Stomach (tissue), 4 donors: ENCODE measurements around the gene EIF3CL.
"Not testable (repeated sequence)": the region's sequence is repeated elsewhere in the genome, so short reads cannot be mapped to it uniquely, and the experiment has no call there.

Source experiments
- POLR2A ChIP-seq, 4 donors: fragments of 450-650 bp; IDR thresholded peaks; one replicate each; pipeline ENCODE4 v1.6.1; 2016; ENCODE audit warnings: antibody characterized with exemption in 4 of 4, control low read depth in 2 of 4, mild to moderate bottlenecking in 1 of 4, moderate library complexity in 1 of 4
- TF ChIP-seq, protein P1 (sequence below), 7 experiments: fragments of 450-650 bp in 4 of 7; fragments of 200-600 bp in 3 of 7; sonication (generic) in 3 of 7; IDR thresholded peaks; one replicate each; pipeline ENCODE4 v1.5.1; 2016 to 2019; ENCODE audit warnings: antibody characterized with exemption in 7 of 7, control low read depth in 2 of 7, mild to moderate bottlenecking in 1 of 7

DNA sequence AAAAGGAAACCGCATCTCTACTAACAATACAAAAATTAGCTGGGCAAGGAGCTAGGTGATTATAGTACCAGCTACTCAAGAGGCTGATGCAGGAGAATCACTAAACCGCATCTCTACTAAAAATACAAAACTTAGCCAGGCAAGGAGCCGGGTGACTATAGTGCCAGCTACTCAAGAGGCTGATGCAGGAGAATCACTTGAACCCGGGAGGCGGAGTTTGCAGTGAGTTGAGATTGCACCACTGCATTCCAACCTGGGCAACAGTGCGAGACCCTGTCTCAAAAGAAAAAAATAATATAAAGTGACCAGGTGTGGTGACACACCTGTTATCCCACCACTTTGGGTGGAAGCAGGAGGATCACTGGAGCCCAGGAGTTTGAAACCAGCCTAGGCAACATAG, 65.4 kb downstream of the EIF3CL start:
- TF ChIP-seq, protein P1, sequence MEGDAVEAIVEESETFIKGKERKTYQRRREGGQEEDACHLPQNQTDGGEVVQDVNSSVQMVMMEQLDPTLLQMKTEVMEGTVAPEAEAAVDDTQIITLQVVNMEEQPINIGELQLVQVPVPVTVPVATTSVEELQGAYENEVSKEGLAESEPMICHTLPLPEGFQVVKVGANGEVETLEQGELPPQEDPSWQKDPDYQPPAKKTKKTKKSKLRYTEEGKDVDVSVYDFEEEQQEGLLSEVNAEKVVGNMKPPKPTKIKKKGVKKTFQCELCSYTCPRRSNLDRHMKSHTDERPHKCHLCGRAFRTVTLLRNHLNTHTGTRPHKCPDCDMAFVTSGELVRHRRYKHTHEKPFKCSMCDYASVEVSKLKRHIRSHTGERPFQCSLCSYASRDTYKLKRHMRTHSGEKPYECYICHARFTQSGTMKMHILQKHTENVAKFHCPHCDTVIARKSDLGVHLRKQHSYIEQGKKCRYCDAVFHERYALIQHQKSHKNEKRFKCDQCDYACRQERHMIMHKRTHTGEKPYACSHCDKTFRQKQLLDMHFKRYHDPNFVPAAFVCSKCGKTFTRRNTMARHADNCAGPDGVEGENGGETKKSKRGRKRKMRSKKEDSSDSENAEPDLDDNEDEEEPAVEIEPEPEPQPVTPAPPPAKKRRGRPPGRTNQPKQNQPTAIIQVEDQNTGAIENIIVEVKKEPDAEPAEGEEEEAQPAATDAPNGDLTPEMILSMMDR (IDR thresholded peaks at IDR 0.05): not testable (repeated sequence)
- not testable (repeated sequence) for TF ChIP-seq POLR2A (IDR thresholded peaks at IDR 0.05)
